ENCODE measurements around the gene SEC22A. TPM values are rescaled to one million over a fixed set of nuclear protein-coding genes. Genes with fewer than 3 reads are reported as not detected.
A peak's percentile ranks its signal among the peaks of the same experiment; 100 is the strongest.

The SEC22A gene
- total and polyA plus RNA-seq, 2 of the 13 experiments (the other 11 are each of a cell fraction or from before 2014, with no cell fraction given): 14.1 to 17.3 TPM

- TF ChIP-seq, protein P1, sequence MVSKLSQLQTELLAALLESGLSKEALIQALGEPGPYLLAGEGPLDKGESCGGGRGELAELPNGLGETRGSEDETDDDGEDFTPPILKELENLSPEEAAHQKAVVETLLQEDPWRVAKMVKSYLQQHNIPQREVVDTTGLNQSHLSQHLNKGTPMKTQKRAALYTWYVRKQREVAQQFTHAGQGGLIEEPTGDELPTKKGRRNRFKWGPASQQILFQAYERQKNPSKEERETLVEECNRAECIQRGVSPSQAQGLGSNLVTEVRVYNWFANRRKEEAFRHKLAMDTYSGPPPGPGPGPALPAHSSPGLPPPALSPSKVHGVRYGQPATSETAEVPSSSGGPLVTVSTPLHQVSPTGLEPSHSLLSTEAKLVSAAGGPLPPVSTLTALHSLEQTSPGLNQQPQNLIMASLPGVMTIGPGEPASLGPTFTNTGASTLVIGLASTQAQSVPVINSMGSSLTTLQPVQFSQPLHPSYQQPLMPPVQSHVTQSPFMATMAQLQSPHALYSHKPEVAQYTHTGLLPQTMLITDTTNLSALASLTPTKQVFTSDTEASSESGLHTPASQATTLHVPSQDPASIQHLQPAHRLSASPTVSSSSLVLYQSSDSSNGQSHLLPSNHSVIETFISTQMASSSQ (IDR thresholded peaks at IDR 0.05; ENCODE audit: low read depth): no peak
- TF ChIP-seq, protein P1 (CRISPR knock-in tag; IDR thresholded peaks at IDR 0.05; ENCODE audit: borderline replicate concordance): no peak
- TF ChIP-seq PHF8 (CRISPR knock-in tag; IDR thresholded peaks at IDR 0.05): no peak
- no peak for TF ChIP-seq HNRNPL (IDR thresholded peaks at IDR 0.05; ENCODE audit: low read depth, low read length)
- TF ChIP-seq GFI1 (CRISPR knock-in tag; IDR thresholded peaks at IDR 0.05; ENCODE audit: borderline replicate concordance): no peak
- TF ChIP-seq, protein P2, sequence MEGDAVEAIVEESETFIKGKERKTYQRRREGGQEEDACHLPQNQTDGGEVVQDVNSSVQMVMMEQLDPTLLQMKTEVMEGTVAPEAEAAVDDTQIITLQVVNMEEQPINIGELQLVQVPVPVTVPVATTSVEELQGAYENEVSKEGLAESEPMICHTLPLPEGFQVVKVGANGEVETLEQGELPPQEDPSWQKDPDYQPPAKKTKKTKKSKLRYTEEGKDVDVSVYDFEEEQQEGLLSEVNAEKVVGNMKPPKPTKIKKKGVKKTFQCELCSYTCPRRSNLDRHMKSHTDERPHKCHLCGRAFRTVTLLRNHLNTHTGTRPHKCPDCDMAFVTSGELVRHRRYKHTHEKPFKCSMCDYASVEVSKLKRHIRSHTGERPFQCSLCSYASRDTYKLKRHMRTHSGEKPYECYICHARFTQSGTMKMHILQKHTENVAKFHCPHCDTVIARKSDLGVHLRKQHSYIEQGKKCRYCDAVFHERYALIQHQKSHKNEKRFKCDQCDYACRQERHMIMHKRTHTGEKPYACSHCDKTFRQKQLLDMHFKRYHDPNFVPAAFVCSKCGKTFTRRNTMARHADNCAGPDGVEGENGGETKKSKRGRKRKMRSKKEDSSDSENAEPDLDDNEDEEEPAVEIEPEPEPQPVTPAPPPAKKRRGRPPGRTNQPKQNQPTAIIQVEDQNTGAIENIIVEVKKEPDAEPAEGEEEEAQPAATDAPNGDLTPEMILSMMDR (CRISPR knock-in tag; IDR thresholded peaks at IDR 0.05): 0 out of 2 replicates have a peak, but pooled peaks have one; percentile 4
- no peak for TF ChIP-seq USF2 (IDR thresholded peaks at IDR 0.05; ENCODE audit: low read depth, low read length)
- no peak for TF ChIP-seq USF2 (CRISPR knock-in tag; IDR thresholded peaks at IDR 0.05; ENCODE audit: borderline replicate concordance)
- TF ChIP-seq PHF20 (CRISPR knock-in tag; IDR thresholded peaks at IDR 0.05): no peak
- peak; percentile 50 to 65 for TF ChIP-seq MAFK (conservative IDR thresholded peaks at IDR 0.05 in 1 of 2, IDR thresholded peaks at IDR 0.05 in 1 of 2; ENCODE audit: low read length in 2 of 2)
- TF ChIP-seq SP4 (CRISPR knock-in tag; IDR thresholded peaks at IDR 0.05): no peak
- no peak for TF ChIP-seq CREB1 (IDR thresholded peaks at IDR 0.05)
- TF ChIP-seq CREB1 (CRISPR knock-in tag; IDR thresholded peaks at IDR 0.05): no peak
- no peak for TF ChIP-seq ZXDC (CRISPR knock-in tag; IDR thresholded peaks at IDR 0.05)
- no peak for TF ChIP-seq KAT7 (CRISPR knock-in tag; IDR thresholded peaks at IDR 0.05; ENCODE audit: borderline replicate concordance)
These were observed 112.9 kb downstream of the SEC22A start (continued) for GRCh38 chr3:123314359-123315270.
